HUDEP-2 (cell line): ENCODE measurements around the gene NBPF12.
"Not testable (repeated sequence)": the region's sequence is repeated elsewhere in the genome, so short reads cannot be mapped to it uniquely, and the experiment has no call there.

Experiments used
- DNase-seq, 76 experiments: peaks; one replicate each; lab custom pipeline; 2025; ENCODE audit not compliant: unreplicated experiment in 76 of 76; lab: John Stamatoyannopoulos, UW

Gene NBPF12, protein sequence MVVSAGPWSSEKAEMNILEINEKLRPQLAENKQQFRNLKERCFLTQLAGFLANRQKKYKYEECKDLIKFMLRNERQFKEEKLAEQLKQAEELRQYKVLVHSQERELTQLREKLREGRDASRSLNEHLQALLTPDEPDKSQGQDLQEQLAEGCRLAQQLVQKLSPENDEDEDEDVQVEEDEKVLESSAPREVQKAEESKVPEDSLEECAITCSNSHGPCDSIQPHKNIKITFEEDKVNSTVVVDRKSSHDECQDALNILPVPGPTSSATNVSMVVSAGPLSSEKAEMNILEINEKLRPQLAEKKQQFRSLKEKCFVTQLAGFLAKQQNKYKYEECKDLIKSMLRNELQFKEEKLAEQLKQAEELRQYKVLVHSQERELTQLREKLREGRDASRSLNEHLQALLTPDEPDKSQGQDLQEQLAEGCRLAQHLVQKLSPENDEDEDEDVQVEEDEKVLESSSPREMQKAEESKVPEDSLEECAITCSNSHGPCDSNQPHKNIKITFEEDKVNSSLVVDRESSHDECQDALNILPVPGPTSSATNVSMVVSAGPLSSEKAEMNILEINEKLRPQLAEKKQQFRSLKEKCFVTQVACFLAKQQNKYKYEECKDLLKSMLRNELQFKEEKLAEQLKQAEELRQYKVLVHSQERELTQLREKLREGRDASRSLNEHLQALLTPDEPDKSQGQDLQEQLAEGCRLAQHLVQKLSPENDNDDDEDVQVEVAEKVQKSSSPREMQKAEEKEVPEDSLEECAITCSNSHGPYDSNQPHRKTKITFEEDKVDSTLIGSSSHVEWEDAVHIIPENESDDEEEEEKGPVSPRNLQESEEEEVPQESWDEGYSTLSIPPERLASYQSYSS (N-terminal part only)

GRCh38 chr1:146938242-146938902 lies at the start of gene NBPF12:
Gene NBPF12 (plus strand): TSS chr1:146938324. CDS start chr1:146960144, 21,820 bp downstream.
- peak in 71 of 76 experiments; percentile 1 to 79 (median 51) for DNase-seq

DNA sequence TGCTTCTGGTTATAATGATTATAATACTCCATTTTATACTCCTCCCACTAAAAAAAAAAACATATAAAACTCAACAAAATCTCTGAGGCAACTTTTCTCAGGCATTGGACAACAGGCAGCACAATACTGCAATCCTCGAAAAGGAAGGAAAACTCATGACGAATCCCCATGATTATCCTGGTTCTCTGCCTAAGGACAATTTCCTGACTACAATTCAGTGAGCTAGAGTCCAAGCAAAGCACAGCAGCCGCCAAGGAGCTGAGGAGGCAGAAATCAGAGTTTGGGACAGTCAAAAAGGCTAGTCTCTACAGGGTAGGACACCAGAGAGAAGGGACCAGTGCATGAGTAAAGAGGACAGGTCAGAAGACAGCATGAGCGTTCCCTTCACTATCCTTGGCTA lies 46.8 kb upstream of the NBPF12 start:
- DNase-seq: not testable (repeated sequence)

GRCh38 chr1:146892331-146892730 lies 45.8 kb upstream of the NBPF12 start:
- DNase-seq: not testable (repeated sequence)

GRCh38 chr1:146907565-146908261 lies 30.4 kb upstream of the NBPF12 start:
- not testable (repeated sequence) for DNase-seq

- DNase-seq: not testable (repeated sequence)
Measured at GRCh38 chr1:146912975-146913374, 25.1 kb upstream of the NBPF12 start.

DNA sequence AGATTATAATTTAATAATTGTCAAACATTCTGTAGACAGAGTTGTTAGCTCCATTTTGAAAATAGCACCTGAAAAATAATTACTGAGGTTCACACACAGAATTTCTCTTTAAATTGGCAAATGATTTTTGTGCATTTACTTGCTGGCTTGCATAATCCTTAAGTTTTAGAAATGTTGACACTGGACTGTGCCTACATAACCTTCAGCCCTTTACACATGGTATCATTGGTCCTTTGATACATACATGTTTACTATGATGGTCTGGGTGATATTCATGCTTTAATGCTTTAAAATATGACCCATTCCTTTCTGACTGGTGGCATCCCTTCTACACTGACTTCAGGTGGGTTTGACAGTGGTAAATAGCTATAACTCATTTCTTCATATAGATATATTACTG lies 17.3 kb upstream of the NBPF12 start:
- DNase-seq: not testable (repeated sequence)

DNA sequence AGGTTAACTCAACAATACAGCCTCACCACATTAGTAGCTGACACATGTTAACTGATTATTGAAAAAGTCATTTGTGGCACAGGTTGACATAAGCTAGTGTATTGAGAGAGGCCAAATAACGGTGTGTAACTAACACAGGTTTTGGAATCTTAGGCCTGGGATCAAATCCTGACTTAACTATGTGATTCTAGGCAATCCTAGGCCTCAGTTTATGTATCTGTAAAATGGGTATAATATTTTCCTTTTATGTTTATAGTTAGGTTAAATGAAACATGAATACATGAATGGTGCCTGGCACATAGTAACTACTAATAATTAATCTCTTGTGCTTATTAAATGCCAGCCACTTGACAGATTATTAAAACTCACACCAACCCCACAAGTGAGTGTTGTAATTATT lies 15.5 kb upstream of the NBPF12 start:
- not testable (repeated sequence) for DNase-seq

DNA sequence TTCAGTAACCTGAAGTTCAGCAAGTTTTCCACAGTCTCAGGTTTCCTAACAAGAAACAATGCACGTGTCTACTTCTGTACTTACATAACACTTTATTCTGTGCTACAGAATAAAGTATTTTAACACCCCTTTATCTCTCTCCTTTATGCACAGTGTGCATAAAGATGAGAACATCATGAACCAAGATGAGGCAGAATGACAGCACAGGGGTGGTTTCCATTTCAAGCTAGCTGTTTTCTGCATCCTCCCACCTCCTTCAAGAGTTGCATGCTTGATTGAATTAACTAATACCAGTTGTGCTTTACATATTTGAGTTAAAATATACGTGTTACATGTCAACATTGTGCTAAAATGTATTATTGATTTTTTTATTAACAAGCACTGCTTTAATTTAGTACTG lies 14.0 kb upstream of the NBPF12 start:
- DNase-seq: not testable (repeated sequence)

DNA sequence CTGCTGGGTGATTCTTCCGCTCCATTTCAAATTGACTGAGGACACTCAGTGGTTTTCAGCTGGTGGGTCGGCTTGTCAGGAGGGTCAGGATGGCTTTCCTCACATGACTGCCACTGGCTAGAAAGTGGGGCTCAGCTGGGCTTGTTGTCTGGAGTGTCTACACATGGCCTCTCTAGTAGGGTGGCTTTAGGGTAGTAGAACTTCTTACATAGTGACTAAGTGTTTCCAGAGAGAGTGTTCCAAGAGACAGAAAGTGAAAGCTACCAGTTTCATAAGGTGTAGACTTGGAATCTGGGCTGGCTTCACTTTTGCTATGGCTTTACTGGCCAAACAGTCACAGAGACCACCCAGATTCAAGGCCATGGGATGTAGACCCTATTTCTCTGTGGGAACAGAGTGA lies 11.7 kb upstream of the NBPF12 start:
- DNase-seq: not testable (repeated sequence)

DNA sequence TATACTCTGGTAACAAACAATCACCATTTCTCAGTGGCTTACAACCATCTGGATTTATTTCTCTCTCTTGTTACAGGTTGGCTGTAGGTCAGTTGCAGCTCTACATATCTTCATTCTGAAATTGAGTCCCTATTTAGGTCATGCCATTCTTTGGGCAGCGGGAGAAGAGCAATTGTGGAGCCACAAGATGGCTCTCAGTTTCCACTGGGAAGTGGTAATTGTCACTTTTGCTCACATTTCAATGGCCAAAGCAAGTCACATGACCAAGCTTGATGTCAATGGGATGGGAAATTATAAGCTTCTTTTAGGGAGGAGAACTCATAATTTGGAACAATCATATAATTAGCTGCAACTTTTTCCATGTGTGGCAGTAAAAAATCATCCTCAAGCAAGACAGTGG lies 7.9 kb upstream of the NBPF12 start:
- not testable (repeated sequence) for DNase-seq

GRCh38 chr1:146934390-146935223 lies 3.5 kb upstream of the NBPF12 start:
- not testable (repeated sequence) for DNase-seq

- not testable (repeated sequence) for DNase-seq
Measured at GRCh38 chr1:146937462-146937861, 662 bp upstream of the NBPF12 start.

- peak in 4 of 76 experiments; percentile 1 to 13 (median 2) for DNase-seq
Measured at GRCh38 chr1:146938927-146939786, 1.0 kb downstream of the NBPF12 start.

GRCh38 chr1:146940293-146940692 lies 2.2 kb downstream of the NBPF12 start:
- not testable (repeated sequence) for DNase-seq

- DNase-seq: not testable (repeated sequence)
Measured at GRCh38 chr1:146943342-146943886, 5.3 kb downstream of the NBPF12 start.

- not testable (repeated sequence) for DNase-seq
Measured at GRCh38 chr1:146948127-146948526, 10.0 kb downstream of the NBPF12 start.

GRCh38 chr1:146964340-146964739 lies 26.2 kb downstream of the NBPF12 start:
- DNase-seq: not testable (repeated sequence)

DNA sequence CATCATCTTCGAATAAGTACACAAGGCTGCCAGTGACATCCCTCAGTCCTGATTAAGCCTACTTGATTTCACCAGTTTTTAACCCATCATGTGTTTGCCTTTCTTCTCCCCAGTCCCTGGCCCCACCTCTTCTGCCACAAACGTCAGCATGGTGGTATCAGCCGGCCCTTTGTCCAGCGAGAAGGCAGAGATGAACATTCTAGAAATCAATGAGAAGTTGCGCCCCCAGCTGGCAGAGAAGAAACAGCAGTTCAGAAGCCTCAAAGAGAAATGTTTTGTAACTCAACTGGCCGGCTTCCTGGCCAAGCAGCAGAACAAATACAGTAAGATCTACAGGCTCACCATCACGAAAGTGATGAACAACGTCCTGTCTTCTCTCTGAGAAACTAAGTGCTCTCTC lies 28.2 kb downstream of the NBPF12 start:
- not testable (repeated sequence) for DNase-seq
